Measurements from ENCODE around the gene ANKRD65. TPM values are rescaled to one million over a fixed set of nuclear protein-coding genes. Genes with fewer than 3 reads are reported as not detected.
"Not testable (repeated sequence)": the region's sequence is repeated elsewhere in the genome, so short reads cannot be mapped to it uniquely, and the experiment has no call there.

The ANKRD65 gene
- total RNA-seq, 1 donor from 2014 or later, result 10.1 TPM

DNA sequence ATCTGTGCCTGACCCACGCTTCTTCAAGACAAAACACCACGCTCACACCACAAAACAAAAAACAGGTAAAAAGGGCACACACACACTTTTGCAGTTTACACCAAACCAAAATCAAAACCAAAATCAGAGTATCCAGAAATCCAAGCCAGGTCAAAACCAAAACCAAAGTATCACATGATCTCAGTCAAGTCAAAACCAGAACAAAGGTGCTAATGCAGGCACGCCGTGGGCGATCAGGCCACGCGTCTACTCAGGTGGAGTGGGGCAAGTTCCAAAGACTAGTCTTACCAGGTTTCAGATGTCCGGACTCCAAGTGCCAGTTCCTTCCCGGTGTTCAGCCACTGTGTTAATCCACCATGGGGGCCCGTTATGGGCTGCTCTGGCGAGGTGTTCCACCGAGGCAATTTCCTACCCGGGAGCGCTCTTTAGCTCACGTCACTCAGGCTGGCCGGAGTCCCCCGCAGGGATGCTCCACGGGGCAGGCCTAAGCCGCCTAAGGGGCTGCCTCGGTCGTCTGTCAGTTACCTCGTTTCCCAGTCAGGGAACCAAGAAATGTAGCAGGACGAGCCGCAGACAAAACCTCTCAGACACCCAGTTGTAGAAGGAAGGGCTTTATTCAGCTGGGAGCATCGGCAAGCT lies 3.1 kb downstream of the ANKRD65 start:
- not testable (repeated sequence) for DNase-seq (ENCODE audit: low spot score)

DNA sequence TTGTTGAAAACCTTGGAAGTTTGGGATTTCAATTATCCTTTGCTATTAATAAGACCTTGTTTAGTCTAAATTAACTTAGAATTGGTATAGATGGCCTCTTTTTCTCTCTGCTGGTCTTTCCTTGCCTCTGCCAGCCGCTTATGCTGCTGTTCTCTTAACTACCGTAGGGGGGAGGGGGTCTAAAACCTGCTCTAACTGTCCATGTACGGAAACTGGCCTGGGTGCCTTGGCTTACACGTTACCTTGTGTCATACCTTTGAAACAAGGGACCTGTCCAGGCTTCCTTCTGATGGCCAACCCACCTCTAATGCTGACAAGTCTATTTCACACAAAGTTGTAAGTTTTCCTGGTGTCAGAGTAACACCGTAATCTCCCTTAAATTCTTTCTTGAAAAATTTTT lies 3.7 kb downstream of the ANKRD65 start:
- DNase-seq (ENCODE audit: low spot score), result not testable (repeated sequence)

DNA sequence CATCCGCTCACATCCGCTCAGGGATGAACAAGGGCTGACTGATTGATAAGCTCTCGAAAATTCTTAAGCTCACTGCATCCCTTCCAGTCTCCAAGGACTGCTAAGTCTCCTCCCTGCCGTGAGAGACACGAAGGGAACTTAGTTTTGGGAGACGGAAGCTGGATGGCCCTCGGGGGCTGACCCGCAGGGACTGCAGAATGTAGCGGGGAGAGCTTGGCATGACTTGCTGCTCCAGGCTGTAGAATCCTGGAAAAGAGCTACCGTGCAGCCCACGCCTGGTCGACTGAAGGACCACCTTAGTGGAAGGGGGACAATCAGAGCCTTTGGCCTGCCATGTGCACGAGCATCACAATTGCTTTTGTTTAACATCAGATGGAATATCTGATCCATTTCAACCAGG lies 5.3 kb downstream of the ANKRD65 start:
- DNase-seq (ENCODE audit: low spot score), result no peak

DNA sequence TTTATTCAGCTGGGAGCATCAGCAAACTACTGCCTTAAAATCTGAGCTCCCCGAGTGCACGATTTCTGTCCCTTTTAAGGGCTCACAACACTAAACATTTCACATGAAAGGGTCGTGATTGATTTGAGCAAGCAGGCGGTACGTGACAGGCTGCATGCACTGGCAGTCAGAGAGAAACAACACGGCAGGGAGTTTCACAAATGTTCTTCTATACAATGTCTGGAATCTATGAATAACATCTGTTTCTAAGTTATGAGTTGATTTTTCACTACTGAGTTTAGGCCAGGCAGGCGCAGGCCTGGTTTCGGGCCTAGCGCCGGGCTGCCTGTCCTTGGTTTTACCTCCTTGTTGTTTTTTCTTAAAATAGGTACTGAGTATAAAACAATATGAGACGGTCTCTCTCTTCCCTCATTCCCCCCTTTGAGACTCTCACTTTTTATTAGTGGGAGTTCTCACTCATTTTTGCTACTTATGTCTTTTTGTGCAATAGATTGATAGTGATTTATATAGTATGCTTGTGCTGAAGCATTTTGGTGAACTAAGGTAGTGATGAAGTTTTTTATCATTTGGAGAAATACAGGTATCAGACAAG lies 8.7 kb downstream of the ANKRD65 start:
- DNase-seq (ENCODE audit: low spot score), result not testable (repeated sequence)

DNA sequence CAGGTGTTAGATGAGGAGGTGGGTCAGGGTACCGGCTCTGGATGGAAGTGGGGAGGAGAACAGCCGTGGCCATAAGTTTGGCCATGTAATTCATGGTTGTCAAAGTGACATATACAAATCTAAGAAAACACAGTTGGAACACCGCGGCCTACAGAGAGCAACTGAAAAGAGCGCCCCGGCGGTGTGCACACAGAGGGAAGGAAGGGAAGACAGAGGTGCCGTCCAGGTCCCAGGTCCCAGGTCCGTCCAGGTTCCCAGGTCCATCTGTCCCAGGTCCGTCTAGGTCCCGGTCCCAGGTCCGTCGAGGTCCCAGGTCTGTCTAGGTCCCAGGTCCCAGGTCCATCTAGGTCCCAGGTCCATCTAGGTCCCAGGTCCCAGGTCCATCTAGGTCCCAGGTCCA lies 9.4 kb downstream of the ANKRD65 start:
- no peak for DNase-seq (ENCODE audit: low spot score)

DNA sequence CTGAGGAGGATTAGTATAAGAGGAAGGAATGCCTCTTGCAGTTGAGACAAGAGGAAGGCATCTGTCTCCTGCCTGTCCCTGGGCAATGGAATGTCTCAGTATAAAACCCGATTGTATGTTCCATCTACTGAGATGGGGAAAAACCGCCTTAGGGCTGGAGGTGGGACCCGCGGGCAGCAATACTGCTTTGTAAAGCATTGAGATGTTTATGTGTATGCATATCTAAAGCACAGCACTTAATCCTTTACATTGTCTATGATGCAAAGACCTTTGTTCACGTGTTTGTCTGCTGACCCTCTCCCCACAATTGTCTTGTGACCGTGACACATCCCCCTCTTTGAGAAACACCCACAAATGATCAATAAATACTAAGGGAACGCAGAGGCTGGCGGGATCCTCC lies 10.8 kb downstream of the ANKRD65 start:
- not testable (repeated sequence) for DNase-seq (ENCODE audit: low spot score)

DNA sequence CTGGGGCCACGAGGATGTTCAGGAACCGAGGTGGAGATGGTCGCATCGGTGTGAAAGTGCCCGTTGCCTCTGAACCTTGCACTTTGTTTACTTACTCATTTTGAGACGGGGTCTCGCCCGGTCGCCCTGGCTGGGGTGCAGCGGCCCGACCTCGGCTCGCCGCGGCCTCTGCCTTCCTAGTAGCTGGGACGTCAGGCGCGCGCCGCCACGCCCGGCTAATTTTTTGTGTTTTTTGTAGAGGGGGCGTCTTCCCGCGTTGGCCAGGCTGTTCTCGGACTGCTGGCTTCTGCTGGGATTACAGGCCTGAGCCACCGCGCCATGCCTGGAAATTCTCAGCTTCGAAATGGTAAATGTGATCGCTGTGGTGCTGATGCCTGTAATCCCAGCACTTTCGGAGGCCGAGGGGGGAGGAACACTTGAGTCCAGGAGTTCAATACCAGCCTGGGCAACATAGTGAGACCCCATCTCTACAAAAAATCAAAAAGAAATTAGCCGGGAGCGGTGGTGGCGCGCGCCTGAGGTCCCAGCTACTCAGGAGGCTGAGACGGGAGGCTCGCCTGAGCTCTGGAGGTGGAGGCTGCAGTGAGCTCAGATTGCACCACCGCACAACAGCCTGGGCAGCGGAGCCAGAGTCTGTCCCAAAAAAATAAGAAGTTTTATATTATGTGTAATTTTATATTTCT lies 13.3 kb downstream of the ANKRD65 start:
- DNase-seq (ENCODE audit: low spot score), result no peak

DNA sequence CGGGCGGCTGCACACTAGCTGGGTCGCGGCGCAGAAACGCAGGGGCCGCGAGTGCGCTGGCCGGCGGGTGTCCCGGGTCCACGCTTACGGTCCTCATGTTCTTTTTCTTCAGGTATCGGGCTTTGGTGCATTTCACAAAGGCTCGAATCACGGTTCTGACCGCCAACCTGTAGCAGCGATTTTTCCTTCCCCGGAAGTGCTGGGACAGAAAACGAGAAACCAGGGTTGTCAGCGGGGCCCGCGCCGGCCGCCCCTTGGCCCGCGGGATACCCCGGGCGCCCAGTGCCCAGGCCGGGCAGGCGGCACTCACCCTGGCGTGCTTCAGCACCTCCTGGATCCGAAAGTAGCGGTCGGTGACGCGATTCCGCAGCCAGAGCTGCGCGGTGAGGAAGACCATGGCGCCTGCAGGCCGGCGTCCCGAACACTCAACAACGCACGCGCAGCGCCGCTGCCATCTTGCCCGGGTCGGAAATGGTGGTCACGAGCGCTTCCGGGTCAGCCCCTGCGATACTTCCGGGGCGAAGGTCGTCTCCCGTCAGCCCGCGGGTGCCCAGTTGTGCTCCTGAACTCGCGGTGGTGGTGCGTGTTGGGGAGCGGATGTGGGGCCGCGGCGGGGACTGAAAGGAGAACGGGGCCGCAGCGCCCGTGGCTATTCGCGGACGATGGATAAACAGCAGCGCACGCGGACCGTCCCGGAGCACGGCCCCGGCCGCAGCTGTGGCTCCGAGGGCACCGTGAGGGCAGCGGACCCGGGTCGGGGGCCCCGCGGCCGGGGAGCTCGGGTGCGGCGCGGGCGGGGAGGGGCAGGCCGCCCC lies 14.0 kb downstream of the ANKRD65 start, which contains the start of gene MRPL20:
MRPL20 (minus strand) TSS at position 473 of the 815 bp plus-strand sequence; CDS start at position 397, 76 bp downstream.
- peak; percentile 96 for DNase-seq (ENCODE audit: low spot score)

DNA sequence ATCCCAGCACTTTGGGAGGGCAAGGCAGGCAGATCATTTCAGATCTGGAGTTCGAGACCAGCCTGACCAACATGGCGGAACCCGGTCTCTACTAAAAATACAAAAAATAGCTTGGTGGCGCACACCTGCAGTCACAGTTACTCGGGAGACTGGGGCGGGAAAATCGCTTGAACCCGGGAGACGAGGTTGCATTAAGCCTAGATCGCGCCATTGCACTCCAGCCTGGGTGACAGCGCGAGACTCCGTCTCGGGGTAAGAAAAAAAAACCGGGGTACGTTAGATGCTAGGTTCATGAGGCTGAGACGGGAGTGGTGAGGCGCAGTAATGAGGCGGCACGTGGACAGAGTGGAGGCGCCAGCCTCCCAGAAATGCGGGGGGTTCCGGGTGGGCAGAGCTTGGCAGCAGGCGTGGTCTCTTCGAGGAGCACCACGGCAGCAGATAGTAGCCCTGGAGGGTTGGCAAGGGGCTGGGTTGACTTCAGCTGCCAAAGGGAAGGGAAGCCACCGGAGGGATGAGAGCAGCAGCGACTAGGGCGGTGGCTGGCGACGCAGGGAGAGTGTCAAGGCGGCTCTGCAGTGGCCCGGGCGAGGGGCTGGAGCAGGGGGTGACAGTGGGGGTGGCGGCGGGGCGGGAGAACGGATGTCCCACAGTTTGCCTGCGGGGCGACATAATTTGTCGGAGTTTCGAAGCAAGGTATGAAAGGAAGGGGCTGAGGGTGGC lies 14.8 kb downstream of the ANKRD65 start:
- DNase-seq (ENCODE audit: low spot score), result no peak

DNA sequence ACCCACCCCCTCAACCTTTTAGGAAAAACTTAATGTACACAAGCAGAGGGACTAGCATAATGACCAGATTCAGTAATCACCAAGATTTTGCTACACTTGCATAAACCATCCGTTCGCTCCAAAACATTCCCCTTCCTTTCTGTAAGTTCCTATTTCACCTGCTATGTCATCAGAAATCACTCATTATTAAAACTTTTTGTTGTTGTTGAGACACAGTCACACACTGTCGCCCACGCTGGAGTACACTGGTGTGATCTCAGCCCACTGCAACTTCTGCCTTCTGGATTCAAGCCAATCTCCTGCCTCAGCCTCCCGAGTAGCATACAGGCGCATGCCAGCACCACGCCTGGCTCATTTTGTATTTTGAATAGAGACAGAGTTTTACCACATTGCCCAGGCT lies 17.4 kb downstream of the ANKRD65 start:
- DNase-seq (ENCODE audit: low spot score), result no peak

DNA sequence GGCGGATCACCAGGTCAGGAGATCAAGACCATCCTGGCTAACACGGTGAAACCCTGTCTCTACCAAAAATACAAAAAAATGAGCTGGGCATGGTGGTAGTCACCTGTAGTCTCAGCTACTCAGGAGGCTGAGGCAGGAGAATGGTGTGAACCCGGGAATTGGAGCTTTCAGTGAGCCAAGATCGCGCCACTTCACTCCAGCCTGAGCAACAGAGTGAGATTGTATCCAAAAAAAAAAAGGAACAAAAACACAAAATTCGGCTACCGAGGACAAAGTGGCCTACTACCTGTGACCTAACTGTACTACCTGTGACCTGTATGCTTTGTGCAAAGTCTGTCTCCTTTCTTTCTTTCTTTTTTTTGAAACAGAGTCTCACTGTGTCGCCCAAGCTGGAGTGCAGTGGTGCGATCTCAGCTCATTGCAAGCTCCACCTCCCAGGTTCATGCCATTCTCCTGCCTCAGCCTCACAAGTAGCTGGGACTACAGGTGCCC lies 18.1 kb downstream of the ANKRD65 start:
- not testable (repeated sequence) for DNase-seq (ENCODE audit: low spot score)

DNA sequence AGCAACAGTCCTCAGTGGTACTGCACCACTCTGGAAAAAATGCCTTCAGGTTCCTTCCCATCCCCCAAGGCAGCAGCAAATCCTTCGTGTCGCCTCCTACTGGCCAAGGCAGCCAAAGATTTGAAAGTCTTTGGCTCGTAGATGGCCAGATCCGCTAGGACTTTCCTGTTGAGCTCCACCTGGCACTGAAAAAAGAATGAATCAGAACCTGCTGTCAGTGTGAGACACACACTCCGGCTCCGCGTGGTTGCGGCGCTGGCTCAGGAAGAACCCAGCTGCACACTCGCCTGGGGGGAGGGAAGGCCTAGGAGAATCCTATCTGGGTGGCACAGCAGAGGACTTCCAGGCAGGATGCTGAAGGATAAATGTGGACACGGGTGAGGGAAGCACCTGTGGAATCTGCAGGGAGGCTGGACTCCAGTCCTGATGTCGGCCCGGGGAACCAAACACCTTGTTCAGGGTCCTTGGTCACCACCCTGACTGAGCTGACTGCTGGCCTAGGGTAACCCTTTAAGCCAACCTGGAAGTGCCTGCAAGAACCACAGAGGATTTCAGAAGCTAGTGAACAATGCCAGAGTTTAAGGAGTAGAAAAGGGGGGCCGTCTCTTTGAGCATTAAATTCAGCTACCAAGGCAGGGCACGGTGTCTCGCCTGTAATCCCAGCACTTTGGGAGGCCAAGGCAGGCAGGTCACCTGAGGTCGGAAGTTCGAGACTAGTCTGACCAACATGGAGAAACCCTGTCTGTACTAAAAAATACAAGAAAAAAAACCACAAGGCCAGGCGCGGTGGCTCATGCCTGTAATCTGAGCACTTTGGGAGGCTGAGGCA lies 18.8 kb downstream of the ANKRD65 start:
- DNase-seq (ENCODE audit: low spot score), result no peak

DNA sequence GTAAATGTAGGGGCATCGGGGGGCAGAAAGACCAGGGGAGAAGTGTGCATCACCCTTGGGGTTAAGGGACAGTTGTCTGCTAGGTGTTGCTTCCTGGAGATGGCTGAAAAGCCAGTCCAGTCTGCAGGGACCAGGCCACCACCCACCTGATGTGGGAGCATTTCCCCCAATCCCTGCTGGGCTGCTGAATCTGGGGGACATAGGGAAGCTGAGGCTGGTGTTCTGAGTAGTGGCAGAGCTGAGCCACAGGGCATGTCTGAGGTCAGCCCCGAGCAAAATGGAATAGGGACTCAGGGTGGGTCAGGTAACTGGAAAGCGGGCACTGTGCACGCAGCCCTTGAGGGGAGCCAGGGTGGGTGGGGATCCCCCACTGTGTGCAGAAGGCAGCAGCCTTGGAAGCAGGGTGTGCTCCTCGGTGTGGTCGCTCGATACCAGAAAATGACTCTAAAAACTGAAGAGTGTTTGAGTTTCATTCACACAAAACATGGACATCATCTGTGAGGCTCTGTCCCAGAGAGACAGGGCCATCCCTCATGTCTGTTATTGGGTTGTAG lies 19.5 kb downstream of the ANKRD65 start:
- DNase-seq (ENCODE audit: low spot score), result no peak

DNA sequence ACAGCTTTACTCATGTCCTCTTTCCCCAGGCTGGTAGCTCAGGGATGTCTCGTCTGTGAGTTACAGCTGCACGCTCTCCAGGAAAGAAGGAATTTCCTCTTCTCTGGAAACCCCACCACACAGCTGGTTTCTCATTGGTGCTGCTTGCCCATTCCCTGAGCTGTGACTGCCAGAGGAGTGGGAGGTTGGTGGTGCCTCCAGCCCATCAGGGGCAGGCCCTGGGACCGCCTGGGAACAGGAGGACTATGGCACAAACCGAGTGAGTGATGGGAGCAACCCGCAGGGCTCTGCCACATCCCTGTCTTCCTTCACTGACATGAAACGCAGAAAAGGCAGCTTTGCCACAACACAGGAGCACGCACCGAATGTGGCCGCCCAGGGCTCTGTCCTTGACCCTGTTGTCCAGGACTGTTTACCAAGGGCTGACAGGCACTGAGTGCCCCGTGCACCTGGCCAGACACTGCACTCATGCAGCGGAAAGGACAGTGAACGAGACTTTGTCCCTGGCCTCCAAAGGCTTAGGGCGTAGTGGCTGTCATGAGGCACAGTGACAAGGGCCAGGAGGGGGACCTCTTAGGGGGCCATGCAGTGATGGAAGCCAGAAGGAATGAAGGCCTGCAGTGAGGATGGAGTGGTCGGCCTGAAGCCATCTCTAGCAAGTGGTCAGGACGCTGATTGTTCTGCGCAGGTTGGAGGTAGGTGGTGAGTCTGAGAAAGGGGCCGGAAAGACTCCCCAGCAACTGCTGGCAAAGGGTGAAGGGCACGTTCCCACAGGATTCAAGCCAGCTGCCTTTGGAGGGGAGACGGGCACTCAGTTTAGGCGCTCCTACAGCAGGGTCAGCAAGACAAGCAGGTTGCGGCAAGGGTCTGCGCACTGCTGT lies 20.3 kb downstream of the ANKRD65 start:
- no peak for DNase-seq (ENCODE audit: low spot score)

DNA sequence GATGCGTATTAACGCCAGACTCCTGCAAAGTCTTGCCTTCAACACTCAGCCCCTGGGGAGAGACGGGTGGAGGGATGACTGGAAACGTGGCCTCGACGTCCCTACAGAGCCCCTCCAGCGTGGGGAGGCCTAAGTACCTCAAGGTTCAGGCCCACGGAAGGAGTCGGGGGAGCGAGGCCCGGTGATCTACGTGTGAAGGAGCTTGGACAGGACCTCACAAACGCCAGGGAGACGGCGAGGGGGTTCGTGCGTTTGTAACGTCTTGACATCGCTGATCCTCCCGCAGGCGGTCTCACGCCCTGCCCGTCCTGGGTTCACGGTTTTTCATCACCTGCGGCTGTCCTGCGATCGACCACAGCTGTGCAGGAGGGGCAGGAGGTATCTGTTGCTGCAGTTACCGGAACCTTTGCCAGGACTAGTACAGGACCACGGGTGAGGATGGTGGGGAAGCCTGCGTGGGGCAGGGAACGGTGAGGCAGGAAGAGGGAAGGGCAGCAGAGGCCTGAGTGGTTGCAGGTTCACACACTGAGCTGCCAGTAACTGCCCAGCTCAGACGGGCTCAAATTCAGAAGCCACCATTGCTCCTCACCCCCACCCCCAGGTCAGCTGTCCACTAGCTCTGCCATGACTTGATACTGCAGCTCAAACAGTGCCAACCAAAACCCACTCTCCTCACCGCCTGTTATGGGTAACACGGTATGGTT lies 21.1 kb downstream of the ANKRD65 start:
- DNase-seq (ENCODE audit: low spot score), result no peak

DNA sequence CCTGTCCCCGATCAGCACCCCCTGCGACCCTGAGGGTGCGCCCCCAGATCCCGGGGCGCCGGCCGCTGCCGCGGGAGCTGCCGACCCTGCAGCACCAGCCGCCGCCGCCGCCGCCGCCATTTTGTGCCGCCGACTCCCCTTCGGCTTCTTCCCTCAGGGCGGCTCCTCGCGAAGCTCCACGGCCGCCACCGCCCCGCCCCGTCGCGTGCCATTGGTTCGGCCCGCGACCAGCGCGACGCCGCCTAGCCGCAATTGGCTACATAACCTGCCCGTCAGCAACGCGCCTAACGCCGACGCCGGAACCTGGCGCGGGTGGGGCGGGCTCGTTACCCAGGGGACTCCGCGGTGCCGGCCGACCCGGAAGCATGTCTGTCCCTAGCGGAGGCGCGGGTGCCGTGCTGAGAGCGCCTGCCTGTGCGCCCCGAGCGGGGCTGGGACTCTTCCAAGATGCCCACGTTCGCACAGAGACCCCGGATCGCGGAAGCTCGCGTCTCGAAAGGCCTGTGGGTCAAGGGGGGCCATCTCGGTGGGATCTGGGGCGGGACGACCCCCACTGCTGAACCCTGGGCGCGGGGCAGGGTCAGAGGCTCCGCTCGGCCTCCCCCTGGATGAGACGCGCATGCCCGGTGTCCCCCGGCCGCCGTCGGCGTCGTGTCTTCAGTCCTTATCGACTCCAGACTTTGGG lies 21.7 kb downstream of the ANKRD65 start, which contains the start of gene CCNL2:
CCNL2 (minus strand) TSS at position 149 of the 685 bp plus-strand sequence; CDS start at position 120, 29 bp downstream.
- DNase-seq (ENCODE audit: low spot score), result peak; percentile 99

DNA sequence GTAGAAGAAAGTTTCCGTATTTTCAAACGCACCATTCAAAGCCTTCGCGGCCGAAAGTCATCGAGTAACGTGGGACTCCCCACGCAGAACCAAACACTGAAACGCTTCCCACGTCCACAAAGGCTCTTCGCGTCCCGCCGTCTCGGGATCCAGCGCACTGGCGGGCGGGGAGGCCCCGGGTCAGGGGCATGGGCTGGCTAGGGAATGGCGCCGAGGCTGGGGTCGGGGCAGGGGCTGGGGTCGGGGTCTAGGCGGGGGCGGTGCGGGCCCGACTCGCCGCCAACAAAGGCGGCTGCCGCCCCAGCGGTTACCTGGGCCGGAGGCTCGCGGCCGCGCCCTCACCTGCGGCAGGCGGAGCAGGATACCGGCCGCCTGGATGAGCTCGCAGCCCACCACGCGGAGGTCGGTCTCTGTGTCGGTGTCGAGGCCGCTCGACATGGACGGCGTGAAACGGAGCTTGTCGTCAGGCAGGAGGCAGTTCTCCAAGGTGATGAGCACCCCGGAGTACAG lies 22.3 kb downstream of the ANKRD65 start:
- no peak for DNase-seq (ENCODE audit: low spot score)
